Body of pancreas (tissue), 4 donors: ENCODE measurements around the gene SAMHD1.

Experiments
- POLR2A ChIP-seq, 3 donors: fragments of 450-650 bp; IDR thresholded peaks; one replicate each; pipeline ENCODE4 v1.6.1; 2016; ENCODE audit warnings: antibody characterized with exemption in 3 of 3, mild to moderate bottlenecking in 2 of 3
- TF ChIP-seq, protein P1 (sequence below), 7 experiments: fragments of 450-650 bp in 4 of 7; fragments of 200-600 bp in 3 of 7; sonication (generic) in 3 of 7; IDR thresholded peaks; one replicate each; pipeline ENCODE4 v1.5.1; 2016 to 2019; ENCODE audit warnings: antibody characterized with exemption in 7 of 7

DNA sequence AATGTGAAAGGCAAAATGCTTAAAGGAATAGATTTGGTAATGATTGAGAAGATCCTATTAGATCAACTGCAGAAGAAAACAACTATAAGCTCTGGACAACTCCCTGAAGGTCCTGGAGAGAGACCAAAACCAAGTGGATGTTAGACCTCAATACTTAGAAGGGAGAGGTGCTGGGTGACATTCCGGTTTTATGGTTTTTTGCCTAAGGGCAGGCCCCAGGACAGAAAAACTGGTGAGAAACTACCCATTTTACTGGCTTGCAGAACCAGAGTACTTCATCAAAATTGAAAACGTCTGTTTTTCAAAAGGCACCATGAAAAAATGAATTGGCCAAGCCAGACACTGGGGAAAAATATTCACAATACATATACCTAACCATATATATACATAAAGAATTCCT is 26.3 kb downstream of the SAMHD1 start:
- TF ChIP-seq POLR2A (IDR thresholded peaks at IDR 0.05), result no peak
- TF ChIP-seq, protein P1, sequence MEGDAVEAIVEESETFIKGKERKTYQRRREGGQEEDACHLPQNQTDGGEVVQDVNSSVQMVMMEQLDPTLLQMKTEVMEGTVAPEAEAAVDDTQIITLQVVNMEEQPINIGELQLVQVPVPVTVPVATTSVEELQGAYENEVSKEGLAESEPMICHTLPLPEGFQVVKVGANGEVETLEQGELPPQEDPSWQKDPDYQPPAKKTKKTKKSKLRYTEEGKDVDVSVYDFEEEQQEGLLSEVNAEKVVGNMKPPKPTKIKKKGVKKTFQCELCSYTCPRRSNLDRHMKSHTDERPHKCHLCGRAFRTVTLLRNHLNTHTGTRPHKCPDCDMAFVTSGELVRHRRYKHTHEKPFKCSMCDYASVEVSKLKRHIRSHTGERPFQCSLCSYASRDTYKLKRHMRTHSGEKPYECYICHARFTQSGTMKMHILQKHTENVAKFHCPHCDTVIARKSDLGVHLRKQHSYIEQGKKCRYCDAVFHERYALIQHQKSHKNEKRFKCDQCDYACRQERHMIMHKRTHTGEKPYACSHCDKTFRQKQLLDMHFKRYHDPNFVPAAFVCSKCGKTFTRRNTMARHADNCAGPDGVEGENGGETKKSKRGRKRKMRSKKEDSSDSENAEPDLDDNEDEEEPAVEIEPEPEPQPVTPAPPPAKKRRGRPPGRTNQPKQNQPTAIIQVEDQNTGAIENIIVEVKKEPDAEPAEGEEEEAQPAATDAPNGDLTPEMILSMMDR (IDR thresholded peaks at IDR 0.05), result no peak
